Measurements from ENCODE around the gene MYOZ3.

The MYOZ3 gene

GRCh38 chr5:150642567-150642927, 18.5 kb upstream of the MYOZ3 start:
- DNase-seq (ENCODE audit: low spot score) (peak; percentile 97), FAIRE-seq (peak; percentile 95)

- FAIRE-seq (no peak), DNase-seq (ENCODE audit: low spot score) (no peak)
These were observed 17.9 kb upstream of the MYOZ3 start for GRCh38 chr5:150642991-150643710.

GRCh38 chr5:150644058-150644457, 17.0 kb upstream of the MYOZ3 start:
- FAIRE-seq, result no peak
- DNase-seq (ENCODE audit: low spot score), result no peak

- no peak for FAIRE-seq
- DNase-seq (ENCODE audit: low spot score), result peak; percentile 42
These were observed 16.5 kb upstream of the MYOZ3 start for GRCh38 chr5:150644514-150644913.

- peak; percentile 71 for DNase-seq (ENCODE audit: low spot score)
- FAIRE-seq, result peak; percentile 86
These were observed 15.9 kb upstream of the MYOZ3 start for GRCh38 chr5:150645070-150645700.

GRCh38 chr5:150647275-150648251, 13.5 kb upstream of the MYOZ3 start:
- FAIRE-seq (no peak), DNase-seq (ENCODE audit: low spot score) (no peak)

GRCh38 chr5:150648294-150649107, 12.6 kb upstream of the MYOZ3 start:
- no peak for FAIRE-seq
- no peak for DNase-seq (ENCODE audit: low spot score)

GRCh38 chr5:150649108-150650020, 11.7 kb upstream of the MYOZ3 start:
- FAIRE-seq, result no peak

GRCh38 chr5:150650021-150651006, 10.7 kb upstream of the MYOZ3 start:
- FAIRE-seq (no peak), DNase-seq (ENCODE audit: low spot score) (no peak)

More at GRCh38 chr5:150649108-150650020, 11.7 kb upstream of the MYOZ3 start:
- no peak for DNase-seq (ENCODE audit: low spot score)

GRCh38 chr5:150651382-150651781, 9.7 kb upstream of the MYOZ3 start:
- no peak for DNase-seq (ENCODE audit: low spot score)
- no peak for FAIRE-seq

GRCh38 chr5:150651924-150652671, 9.0 kb upstream of the MYOZ3 start:
- no peak for FAIRE-seq
- no peak for DNase-seq (ENCODE audit: low spot score)

- no peak for FAIRE-seq
- DNase-seq (ENCODE audit: low spot score), result no peak
These were observed 7.8 kb upstream of the MYOZ3 start for GRCh38 chr5:150653145-150653761.

- FAIRE-seq, result no peak
- no peak for DNase-seq (ENCODE audit: low spot score)
These were observed 7.1 kb upstream of the MYOZ3 start for GRCh38 chr5:150653762-150654556.

- DNase-seq (ENCODE audit: low spot score) (no peak), FAIRE-seq (no peak)
These were observed 5.8 kb upstream of the MYOZ3 start for GRCh38 chr5:150655221-150655620.

- DNase-seq (ENCODE audit: low spot score) (no peak), FAIRE-seq (no peak)
These were observed 4.6 kb upstream of the MYOZ3 start for GRCh38 chr5:150656191-150657132.

GRCh38 chr5:150658121-150658520, 2.9 kb upstream of the MYOZ3 start:
- FAIRE-seq (no peak), DNase-seq (ENCODE audit: low spot score) (no peak)

Measured in RCC 7860 (cell line).